ENCODE results near the gene PCBP3.

The PCBP3 gene

DNA sequence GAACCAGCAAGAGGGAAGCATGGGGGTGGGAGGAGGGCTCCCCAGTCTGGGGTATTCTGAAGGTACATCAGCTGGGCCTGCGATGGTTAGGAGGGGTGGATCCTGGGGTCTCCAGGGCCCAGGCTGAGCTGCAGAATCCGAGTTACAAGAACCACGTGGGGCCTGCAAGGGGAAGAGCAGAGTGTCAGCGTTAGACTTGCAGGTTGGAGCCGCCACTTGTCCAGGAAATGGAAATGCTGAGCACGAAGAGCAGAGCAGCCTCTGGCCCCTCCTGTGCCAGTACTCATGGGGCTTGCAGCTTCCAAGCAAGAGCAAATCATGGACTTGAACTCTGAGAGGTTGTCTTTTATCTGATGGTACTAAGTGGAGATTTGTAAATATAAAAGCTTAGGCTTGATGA is 290.6 kb downstream of the PCBP3 start:
- DNase-seq (ENCODE audit: extremely low spot score) = no peak
- POLR2A ChIA-PET = no interaction called here
- TF ChIP-seq CTCF (IDR thresholded peaks at IDR 0.05; ENCODE audit: control extremely low read depth, extremely low read depth, low read depth, missing control alignments) = no peak
- CTCF ChIA-PET = no interaction called here

GRCh38 chr21:45934554-45934953 is 291.0 kb downstream of the PCBP3 start:
- POLR2A ChIA-PET = no interaction called here
- CTCF ChIA-PET = no interaction called here
- no peak for DNase-seq (ENCODE audit: extremely low spot score)
- no peak for TF ChIP-seq CTCF (IDR thresholded peaks at IDR 0.05; ENCODE audit: control extremely low read depth, extremely low read depth, low read depth, missing control alignments)

GRCh38 chr21:45935628-45936027 is 292.1 kb downstream of the PCBP3 start:
- CTCF ChIA-PET = interaction anchor here (1.0 kb wide), 1 partner anchor 54 kb away, joined by 3 read pairs; no protein-coding TSS in a partner anchor
- no peak for TF ChIP-seq CTCF (IDR thresholded peaks at IDR 0.05; ENCODE audit: control extremely low read depth, extremely low read depth, low read depth, missing control alignments)
- DNase-seq (ENCODE audit: extremely low spot score) = no peak
- POLR2A ChIA-PET = no interaction called here

DNA sequence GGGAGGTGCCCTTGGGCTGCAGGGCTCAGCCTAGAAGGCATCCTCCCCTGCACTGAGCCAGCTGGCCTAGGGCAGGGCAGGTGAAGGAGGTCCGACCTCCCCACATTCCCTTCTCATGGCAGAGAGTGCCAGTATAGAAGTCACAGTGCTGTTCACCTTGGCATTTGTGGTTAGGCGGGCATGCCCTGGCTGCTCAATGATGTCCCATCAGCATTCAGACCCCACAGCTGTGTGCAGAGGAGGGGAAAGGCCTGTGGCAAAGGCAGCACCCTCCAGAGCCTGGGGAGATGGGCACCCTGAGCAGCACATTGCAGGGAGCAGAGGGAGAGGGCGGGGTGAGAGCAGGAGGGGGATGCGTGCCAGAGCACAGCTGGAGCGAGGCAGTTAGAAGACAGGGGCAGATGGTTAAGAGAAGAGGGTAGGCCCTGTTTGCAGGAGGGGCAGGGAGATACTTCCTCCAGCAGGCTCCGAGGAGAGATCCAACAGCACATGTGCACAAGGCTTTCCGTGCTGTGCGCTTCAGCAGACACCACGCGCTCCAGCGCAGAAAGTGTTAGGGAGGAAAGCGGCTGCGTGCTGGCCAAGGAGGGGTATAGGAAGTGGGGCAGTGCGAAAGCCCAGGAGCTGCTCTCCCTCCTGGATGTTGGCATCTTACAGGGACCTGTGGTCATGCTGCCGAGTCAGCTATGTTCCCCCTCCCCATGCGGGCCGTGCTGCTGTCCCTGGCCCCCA is 294.4 kb downstream of the PCBP3 start:
- no peak for TF ChIP-seq CTCF (IDR thresholded peaks at IDR 0.05; ENCODE audit: control extremely low read depth, extremely low read depth, low read depth, missing control alignments)
- ChIA-PET POLR2A (no interaction called here), CTCF (no interaction called here)
- no peak for DNase-seq (ENCODE audit: extremely low spot score)

GRCh38 chr21:45938453-45938755 is 294.9 kb downstream of the PCBP3 start:
- ChIA-PET POLR2A (no interaction called here), CTCF (no interaction called here)
- TF ChIP-seq CTCF (IDR thresholded peaks at IDR 0.05; ENCODE audit: control extremely low read depth, extremely low read depth, low read depth, missing control alignments) = no peak
- DNase-seq (ENCODE audit: extremely low spot score) = no peak

DNA sequence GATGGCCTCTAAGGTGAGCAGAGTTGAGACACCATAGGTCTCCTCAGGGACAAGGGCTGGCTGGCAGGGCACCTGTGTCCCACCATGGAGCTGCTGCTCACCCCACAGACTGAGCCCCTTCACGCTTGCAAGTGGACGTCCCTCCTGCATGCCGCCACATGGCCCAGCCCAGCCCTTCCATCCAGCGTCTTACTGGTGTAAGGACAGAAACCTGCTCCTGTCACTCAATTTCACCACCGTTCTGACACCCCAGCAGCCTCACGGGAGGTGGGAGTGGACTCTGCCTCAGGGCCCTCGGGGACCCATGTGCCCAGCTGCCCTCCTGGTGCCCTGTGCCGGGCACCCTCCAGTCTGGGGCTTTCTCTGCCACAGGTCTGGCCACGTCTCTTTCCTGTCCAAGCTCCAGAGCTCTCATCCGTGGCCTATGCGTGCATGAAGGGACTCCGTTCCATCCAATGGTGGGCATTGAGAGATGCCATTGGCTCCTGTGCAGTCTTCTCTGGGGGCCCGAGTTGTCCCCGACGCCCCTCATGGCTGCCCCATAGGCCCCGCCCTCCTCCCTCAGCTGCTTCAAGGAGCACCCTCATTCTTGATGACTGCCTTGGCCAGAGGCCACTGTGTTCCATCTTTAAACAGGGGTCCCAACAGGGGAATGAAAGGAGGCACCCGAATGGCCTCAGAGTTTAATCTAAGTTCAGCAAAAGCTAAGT is 295.4 kb downstream of the PCBP3 start:
- CTCF ChIA-PET = no interaction called here
- POLR2A ChIA-PET = no interaction called here

More for the DNA sequence above, 295.4 kb downstream of the PCBP3 start:
- DNase-seq (ENCODE audit: extremely low spot score) = no peak
- TF ChIP-seq CTCF (IDR thresholded peaks at IDR 0.05; ENCODE audit: control extremely low read depth, extremely low read depth, low read depth, missing control alignments) = no peak
